Left colon (tissue), 2 donors: ENCODE results near the gene HMGCS2. TPM values are rescaled to one million over a fixed set of nuclear protein-coding genes. Genes with fewer than 3 reads are reported as not detected.

Source experiments
- ATAC-seq: fragments of 200-7000 bp; cut with Tn5 transposase; one replicate; pipeline ENCODE4 v1.9.1; 2020; ENCODE audit warnings: mild to moderate bottlenecking, moderate library complexity
- DNase-seq, 2 donors: peaks; one replicate each; pipeline ENCODE4 v3.0.0-alpha.2; 2020
- intact Hi-C, 2 donors: fragments of 100-400 bp; cut with DNase I in 1 of 2; cut with micrococcal nuclease in 1 of 2; formaldehyde crosslinking; loops; one replicate each; pipeline versions ENCODE4 v1.11.2 to v1.14.0; 2022; cut with DNase I, micrococcal nuclease
- total RNA-seq, 2 donors: library from RNA; stranded (reverse); fragmentation: NEBNext Ultra II Directional; extraction: Animal tissue kit (Norgen Biotek cat#: 25700); gene quantifications; one replicate each; pipeline ENCODE4 v1.2.1, GENCODE V29; 2021
- donor health status: DM: no; HTN: no; CAD: no.
- donor health status: DM: yes; HTN: yes; CAD: no.

HMGCS2 gene
- total RNA-seq, 2 donors from 2014 or later: 583 to 627 TPM

DNA sequence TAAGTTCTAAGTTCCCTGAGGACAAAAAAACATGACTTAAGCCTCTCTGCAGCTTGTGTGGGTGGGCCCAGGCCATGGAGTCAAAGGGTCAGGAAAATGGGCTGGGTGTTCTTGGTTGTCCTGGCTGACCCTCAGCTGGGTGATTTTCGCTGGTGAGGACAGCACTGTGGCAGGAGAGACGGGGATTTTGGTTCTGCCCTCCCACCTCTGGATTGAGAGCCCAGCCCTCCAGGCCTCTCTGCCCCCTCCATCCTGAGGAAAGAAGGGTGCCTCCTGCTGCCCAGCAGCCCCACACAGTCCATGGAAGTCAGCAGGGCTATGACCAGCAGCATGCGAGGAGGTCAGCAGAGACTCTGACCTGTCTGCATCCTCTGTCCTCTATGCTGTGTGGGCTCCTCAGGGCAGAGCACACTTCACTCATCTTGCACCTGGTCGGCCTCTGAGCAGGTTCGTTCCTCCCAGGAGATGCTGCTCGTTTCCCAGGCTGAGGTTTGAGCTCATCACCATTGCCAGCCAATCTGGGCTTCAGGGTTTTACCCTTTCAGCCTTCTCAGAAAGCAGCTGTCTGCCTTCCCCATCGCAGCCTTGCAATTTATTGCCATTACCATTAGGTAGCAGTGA, 30.5 kb downstream of the HMGCS2 start:
- DNase-seq (no peak), ATAC-seq (no peak)
- intact Hi-C loops: no loop called here

DNA sequence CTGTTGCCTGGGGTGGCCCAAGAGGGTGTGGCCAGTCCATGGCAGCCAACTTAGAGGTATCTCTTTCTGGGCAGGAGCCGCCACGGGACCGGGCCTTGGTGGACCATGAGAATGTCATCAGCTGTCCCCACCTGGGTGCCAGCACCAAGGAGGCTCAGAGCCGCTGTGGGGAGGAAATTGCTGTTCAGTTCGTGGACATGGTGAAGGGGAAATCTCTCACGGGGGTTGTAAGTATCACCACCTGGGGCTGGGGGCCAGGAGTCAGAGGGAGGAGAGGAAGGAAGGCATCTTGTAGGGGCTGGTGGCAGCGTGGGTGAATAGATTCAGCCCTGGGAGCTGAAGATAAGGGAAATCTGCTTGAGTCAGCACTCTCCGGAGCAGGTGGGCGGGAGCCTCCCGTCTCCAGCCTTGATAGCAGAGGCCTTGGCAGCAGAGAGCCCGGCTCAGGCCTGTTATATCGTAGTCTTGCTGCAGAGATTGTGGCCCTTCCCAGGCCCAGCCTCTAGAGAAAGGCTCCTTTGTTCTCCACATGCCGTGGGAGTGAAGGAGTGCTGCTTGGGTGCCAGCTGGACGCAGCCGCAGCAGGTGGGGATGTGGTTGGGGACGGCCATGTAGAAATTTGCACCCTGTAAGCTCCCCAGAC, 31.5 kb downstream of the HMGCS2 start:
- peak; percentile 32 to 36 for DNase-seq
- ATAC-seq: peak; percentile 86
- intact Hi-C loops: no loop called here

DNA sequence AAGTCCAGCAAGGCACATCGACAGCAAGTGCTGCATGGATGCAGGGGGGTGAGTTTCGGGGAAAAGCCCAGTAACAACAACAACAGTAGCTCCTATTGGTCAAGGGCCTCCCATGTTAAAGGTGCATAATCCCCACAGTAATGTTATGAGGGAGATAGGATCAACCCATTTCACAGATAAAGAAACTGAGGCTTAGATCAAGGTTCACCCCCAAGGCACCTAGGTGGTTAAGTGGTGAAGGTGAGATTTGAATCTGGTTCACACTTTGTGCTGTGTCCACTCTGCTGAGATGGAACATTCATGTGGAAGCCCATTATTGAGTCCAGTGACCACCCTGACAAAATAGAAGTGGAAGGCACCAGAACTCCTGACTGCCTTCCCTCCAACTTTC, 32.1 kb downstream of the HMGCS2 start:
- ATAC-seq: no peak
- intact Hi-C loops: no loop called here
- no peak for DNase-seq

DNA sequence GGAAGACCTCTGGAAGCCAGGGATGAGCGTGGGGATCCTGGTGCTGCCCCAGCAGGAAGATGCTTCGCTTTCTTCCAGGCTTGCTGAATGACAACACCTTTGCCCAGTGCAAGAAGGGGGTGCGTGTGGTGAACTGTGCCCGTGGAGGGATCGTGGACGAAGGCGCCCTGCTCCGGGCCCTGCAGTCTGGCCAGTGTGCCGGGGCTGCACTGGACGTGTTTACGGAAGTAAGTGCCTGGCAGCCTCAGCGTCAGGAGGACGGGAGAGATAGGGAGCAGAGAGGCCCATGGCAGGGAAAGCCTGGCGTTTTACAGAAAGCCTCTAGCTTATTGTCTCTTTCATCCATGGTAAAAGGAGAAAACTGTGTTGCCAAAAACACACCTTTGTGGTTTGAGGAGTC, 33.5 kb downstream of the HMGCS2 start:
- ATAC-seq (no peak), DNase-seq (no peak)
- intact Hi-C loops: no loop called here

DNA sequence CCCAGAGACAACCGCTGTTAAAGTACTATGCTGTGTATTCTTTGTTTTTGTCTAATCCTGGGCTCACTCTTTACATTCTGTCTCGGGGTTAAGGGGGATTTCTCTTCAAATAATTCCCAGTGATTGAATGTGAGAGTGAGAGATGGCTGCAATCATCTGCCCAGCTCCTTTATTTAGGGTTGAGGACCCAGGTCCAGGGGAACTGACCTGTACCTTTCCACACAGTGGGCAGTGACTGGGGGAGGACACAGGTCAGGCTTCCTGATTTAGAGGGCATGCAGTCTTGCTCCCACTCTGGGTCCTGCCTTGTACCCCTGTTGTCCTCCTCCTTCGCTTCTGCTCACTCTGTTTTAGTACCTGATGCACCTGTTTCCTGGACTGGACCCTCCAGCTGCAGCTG, 35.0 kb downstream of the HMGCS2 start:
- ATAC-seq: no peak
- intact Hi-C loops: no loop called here
- no peak for DNase-seq

DNA sequence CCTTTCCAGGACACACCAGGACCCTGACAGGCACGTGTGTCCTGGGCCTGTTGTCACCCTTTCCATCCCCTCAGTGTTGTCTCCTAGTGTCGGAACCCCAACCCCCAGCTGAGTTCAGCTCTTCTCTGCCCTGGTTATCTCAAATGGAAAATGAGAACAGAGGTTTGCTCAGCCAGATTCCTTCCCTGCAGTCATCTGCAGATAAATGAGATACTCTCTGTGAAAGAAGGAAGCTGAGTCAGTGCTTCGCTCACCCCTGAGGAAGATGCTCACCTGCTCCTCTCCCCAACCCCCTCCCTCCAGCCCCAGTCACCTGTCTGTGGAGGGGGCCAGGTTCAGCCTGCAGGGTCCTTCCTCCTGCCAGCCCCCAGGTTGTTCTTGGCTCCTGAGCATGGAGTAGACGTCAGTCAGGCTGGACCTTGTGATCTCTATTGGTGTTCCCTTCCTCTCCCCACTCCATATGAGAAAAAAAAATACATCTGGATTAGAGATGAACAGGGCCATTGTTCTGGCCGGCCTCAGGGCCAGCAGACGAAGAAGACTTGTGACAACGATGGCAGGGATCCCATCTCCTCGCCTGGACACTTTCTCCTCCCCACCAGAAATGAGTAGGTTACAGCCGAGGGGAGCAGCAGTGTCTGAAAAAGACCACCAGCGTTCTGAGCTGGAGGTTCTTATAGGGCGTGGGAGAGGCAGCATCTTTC, 36.1 kb downstream of the HMGCS2 start:
- intact Hi-C loops: no loop called here
- DNase-seq: no peak
- no peak for ATAC-seq

DNA sequence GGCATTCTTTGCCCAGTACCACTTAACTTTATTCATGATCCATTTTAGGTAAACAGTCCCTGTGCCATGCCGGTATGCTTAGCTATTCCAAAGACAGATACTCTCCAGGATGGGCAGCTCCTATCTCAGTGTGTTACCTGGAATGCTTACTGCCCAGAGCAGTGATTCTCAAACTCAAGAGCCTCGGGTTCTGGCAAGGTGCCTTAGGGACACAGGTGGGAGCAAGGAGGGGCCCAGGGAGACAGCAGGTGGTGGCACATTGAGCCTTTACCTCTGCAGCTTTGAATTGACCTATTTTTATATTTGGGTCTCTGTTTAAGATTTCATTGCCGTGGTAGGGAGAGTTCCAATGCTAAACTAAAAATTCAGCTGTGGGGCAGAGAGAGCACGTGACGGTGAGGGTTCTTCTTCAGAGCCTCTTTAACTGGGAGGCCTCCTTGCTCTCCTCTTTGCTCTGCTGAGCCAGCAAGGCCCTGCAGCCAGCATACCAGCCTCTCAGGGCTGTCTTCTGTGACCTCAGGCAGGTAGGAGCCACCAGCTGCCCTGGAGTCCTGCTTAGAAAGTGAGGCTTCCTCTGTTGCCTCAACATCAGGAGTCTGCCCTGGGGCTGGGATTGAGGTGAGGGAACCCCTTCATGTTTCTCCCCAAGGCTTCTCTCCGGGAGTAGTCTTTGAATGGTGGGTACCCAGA, 36.8 kb downstream of the HMGCS2 start:
- ATAC-seq: no peak
- intact Hi-C loops: no loop called here
- no peak for DNase-seq

DNA sequence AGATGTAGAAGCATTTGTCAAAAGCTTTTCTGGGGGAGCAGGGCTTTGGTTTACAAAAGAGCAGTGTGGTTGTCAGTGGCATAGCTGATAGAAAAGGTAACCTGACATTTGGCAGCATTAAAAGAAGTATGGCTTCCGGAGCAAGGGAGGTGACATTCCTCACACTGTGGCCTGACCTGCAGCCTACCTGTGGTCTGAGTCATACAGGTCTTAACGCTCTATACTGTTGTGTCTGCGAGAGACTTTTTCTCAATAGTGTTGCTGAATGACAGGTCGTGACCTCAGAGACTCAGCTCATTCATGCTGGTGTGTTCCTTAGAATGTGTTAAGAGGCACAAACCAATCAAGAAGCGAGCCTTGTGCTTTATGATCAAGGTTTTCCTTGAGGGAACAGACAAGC, 37.6 kb downstream of the HMGCS2 start:
- DNase-seq (no peak), ATAC-seq (no peak)
- intact Hi-C loops: no loop called here

DNA sequence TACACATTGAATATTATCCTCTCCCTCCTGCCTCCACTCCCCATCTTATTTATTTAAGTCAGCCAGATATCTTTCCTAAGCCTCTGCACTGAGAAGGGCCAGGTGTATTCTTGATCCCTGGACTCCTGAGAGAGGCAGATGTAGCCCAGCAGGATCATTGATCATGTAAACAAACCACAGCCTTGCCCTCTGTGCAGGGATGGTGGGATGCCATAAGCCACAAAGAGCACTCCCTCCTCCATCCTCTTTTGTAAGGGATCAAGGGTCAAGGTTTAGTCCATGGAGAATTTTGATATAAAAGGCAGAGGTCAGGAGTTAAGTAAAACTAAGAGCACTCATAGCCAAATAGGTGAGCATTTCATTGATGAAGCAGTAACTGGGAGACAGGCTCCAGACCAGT, 39.7 kb downstream of the HMGCS2 start:
- ATAC-seq: peak; percentile 27
- intact Hi-C loops: no loop called here
- DNase-seq: no peak

DNA sequence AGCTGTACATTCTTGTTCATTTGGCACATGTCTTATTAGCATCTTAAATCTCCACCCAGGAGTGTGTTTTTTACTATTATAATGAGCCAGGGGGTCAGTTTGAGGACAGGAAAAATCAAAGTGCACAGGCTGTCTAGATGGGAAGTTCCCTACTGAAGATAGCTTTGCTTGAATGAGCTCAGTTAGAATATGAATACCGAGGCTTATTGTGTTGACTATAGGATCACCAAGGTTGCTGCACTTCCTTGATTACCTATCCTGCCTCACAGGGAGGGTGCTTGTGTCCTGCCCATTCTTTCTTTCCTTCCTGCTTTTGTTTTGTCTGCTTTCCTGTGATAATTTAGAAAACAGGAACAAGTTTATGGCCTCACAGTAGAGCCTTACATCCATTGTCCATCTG, 40.7 kb downstream of the HMGCS2 start:
- DNase-seq (no peak), ATAC-seq (peak; percentile 97)
- intact Hi-C loops: no loop called here

DNA sequence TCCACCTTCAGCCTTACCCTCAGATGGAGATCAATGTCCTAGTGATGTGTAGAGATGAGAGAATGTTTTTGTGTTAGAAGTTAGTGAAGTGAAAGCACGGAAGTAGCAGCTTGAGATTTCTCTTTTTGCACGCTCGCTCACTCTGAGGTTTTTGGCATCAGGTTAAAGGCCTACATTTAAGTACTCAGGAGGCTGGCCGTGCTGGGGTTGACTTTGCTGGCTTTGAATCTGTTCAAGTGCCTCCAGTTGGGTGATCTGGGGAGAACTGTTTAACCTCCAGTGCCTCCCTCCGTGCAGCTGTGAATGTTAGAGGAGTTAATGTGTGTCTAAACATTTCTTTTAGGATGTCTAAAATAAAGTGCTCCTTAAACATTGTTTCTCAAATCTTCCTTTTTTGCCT, 43.1 kb downstream of the HMGCS2 start:
- no peak for DNase-seq
- intact Hi-C loops: no loop called here
- no peak for ATAC-seq

DNA sequence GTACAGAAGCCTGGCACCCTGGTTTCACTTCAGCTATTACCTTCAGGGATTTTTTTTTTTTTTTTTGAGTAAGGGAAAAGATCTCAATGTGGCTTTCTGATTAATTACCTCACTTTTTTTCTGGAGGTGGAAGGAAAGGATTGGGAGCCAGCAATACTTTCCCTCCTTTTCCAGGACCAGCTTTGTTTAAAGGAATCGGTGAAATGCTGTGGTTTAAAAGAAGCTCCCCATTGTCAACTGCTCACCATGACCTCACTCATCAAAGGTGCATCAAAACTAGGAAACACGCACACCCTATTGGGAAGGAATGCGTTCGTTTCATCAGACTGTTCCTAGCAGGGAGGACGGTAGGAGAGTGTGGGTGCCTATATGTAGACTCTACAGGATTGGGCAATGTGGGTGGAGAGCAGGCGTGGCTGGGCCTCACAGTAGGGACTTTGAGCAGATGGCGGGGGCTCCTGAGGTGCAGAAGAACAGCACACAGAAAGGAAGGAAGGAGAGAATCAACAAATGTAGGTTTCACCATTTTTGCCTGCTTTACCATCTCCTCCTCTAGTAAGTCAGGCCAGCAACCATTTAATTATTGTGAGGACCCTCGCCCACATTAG, 44.0 kb downstream of the HMGCS2 start:
- intact Hi-C loops: no loop called here
- DNase-seq (no peak), ATAC-seq (no peak)

DNA sequence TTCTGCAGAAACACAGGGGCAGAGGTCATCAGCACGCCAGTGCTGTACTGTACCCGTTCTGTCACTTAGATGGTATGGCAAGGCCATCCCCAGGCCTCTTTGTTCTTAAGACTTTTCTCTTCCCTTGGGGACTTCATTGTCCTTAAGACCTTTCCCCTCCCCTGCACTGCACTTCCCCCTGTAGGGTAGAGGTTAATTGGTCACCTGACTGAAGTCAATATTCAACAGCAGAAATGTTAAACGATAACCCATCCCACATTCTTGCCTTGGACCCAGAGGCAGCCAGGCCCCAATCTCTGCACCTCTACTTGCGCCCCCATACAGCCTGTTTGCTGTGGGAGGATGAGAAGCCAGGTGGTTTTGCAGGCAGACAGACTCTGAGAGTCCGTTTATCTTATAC, 46.8 kb downstream of the HMGCS2 start:
- ATAC-seq (peak; percentile 28), DNase-seq (no peak)
- intact Hi-C loops: no loop called here

DNA sequence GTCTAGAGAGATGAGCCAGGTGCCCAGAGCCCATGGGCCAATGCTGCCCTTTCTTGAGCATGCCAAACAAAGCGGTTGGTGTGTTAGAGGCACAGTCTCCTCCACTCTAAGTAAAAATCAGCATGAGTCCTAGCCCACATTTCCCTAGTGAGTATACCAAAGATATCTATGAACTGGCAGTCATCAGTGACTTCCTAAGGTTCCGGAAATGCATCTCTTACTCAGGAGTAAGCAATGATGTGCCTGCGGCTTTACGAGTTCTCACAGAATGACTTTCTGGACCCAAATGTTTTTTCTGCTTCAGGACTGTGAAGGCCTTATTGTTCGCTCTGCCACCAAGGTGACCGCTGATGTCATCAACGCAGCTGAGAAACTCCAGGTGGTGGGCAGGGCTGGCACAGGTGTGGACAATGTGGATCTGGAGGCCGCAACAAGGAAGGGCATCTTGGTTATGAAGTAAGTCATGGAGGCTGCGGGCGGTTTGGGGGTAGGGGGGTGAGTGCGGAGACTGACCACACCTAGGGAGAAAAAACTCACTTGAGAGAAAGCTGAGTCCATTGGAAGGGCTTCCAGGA, 47.8 kb downstream of the HMGCS2 start:
- intact Hi-C loops: no loop called here
- ATAC-seq (no peak), DNase-seq (no peak)

DNA sequence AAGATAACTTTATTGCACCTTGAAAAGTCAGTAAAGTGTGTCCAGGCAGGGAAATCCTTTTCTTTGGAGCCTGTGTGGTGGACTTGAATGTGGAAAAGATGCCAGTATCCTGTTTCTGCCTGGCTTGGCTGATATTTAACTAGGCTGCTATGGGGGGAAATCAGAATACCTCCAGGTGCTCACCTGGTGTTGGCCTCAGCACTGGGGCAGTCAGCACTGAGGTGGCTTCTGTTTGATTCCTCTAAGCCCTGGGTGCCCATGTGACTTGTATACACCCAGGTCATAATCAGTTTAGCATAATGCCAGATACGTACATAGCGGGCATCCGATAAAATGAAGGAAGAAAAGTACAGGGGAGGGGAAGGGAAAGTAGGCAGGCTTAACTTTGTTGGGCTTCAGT, 49.7 kb downstream of the HMGCS2 start:
- intact Hi-C loops: no loop called here
- DNase-seq (no peak), ATAC-seq (peak; percentile 78)

DNA sequence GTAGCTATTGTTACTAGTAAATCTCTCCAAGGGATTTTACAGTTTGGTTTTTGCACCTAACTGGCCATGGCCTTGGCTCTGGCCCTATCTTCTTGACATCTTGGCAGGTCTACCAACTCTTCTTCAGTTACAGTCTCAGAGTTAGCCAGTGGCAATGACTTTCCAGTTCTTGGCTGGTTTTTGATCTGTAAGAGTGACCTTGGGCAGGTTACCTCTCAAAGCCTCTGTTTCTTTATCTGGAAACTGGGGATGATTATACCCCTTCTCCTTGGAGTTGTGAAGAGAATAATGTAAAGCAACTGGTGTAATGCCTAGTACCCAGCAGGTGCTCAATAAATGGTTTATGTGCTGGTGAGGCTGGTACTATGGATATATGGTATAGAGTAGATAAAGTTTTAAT, 50.3 kb downstream of the HMGCS2 start:
- ATAC-seq (no peak), DNase-seq (no peak)
- intact Hi-C loops: no loop called here

DNA sequence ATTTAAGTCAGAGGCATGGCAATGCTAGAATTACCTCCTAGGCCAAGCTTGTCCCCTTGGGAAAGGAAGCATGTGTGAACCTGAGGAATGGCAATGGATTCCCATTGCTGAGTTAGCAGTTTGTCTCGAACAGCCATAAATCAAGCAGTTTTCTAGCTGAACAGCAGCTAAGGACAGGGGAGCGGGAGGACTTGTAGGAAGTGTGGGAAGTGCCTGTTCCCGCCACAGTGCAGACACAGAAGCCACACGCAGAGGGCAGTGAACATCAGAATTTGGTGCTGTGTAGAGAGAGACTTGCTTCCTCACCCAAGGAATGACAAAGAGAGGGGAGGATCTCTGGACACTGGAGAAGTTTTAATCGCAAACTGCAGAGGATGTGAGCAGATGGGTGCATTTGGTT, 53.2 kb downstream of the HMGCS2 start:
- DNase-seq (no peak), ATAC-seq (no peak)
- intact Hi-C loops: no loop called here

DNA sequence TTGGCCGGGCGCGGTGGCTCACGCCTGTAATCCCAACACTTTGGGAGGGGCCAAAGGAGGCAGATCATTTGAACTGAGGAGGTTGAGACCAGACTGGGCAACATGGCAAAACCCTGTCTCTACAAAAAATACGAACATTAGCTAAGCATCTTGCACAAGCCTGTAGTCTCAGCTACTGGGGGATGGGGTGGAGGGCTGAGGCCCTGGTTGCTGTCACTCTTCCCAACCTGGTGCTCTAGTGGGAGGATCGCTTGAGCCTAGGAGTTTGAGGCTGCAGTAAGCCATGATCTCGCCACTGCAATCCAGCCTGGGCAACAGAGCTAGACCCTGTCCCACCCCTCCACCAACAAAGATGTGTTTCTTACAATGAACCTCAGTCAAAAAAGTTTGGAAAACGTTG, 54.1 kb downstream of the HMGCS2 start:
- no peak for ATAC-seq
- intact Hi-C loops: no loop called here

DNA sequence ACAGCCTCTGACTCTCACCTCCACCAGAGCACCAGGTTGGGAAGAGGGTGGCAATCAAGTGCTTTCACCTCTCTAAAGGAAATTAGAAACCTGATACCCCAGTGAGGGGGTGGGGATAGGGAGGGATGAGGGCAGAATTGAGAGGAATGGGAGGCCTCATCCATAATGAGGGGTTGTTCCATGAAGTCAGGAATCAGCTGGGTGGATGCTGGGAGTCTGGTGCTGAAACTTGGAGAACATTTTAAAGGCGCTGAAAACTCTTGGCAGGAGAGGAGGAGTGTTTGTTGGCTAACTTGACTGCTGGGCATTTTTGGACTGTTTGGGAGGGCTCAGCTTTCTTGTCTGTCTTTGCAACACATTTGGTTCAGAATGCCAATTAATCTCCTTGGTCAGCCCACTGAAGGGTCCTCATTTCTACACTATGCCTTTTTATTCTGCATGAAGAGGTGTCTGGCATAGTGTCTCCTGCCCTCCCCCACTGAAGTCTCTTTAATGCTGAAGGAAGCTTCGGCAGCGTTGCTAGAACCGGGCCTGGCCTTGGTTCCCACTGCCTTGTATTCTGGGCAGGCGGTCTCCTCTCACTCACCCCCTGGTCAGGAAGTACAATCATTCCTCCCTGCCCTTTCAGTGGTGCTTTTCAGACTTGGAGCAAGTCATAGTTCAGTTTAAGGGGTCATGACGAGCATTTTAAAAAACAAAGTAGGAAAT, 54.8 kb downstream of the HMGCS2 start:
- no peak for ATAC-seq
- DNase-seq: no peak
- intact Hi-C loops: no loop called here

More for the DNA sequence above, 54.1 kb downstream of the HMGCS2 start:
- no peak for DNase-seq
